ENCODE measurements around the gene HUNK. TPM values are rescaled to one million over a fixed set of nuclear protein-coding genes. Genes with fewer than 3 reads are reported as not detected.

The HUNK gene
- total RNA-seq, 1 donor from 2014 or later: 0.64 TPM

DNA sequence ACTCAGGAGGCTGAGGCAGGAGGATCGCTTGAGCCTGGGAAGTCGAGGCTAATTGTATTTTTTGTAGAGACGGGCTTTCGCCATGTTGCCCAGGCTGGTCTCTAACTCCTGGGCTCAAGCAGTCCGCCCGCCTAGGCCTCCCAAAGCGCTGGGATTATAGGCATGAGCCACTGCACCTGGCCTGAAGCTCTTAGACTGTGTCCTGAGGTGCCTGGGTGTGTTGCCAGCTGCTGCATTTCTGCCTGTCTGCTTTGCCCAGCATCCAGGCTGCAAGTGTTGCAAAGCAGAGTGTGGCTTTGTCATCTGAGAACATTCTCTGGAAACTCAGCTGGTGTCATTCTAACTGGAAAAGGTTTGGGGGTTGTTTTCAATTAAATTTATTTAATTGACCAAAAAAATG, 105.0 kb downstream of the HUNK start:
- Histone ChIP-seq H3K27ac (no peak overlapping the region), H3K36me3 (no peaks in the 10 kb centered on the region)

GRCh38 chr21:31983120-31983519, 110.3 kb downstream of the HUNK start:
- H3K27ac ChIP-seq: no peak overlapping the region
- no peak for TF ChIP-seq CTCF (IDR thresholded peaks at IDR 0.05)
- no peaks in the 10 kb centered on the region for H3K4me1 ChIP-seq
- no peaks in the 10 kb centered on the region for H3K27me3 ChIP-seq
- intact Hi-C loops (cut with DNase I): no loop called here
- no peaks in the 10 kb centered on the region for H3K36me3 ChIP-seq
- H3K9me3 ChIP-seq: no peaks in the 10 kb centered on the region
- no peak overlapping the region for H3K4me3 ChIP-seq
- no peak for DNase-seq (ENCODE audit: low spot score in 2 of 2)

More for the DNA sequence above, 105.0 kb downstream of the HUNK start:
- no peak for TF ChIP-seq CTCF (IDR thresholded peaks at IDR 0.05)
- Histone ChIP-seq H3K4me1 (no peaks in the 10 kb centered on the region), H3K27me3 (no peaks in the 10 kb centered on the region), H3K4me3 (no peak overlapping the region), H3K9me3 (no peaks in the 10 kb centered on the region)
- no peak for DNase-seq (ENCODE audit: low spot score in 2 of 2)
- intact Hi-C loops (cut with DNase I): no loop called here

DNA sequence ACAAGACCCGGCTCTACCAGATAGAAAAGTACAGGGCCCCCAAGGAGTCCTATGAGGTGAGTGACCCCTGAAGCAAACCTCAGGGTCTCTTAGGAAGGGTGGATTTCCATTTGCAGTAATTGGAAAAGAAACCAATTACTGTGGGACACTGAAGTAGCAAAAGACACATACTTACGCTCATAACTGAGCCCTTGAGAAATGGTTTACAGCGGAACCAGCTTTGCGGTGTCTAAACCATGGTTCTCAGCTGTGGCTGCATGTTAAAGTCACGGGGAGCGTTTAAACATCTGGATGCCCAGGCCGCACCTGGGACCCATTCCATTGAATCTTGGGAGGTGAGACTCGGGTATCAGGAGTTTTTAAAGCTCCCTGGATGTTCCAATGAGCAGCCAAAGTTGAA, 110.7 kb downstream of the HUNK start:
- DNase-seq (ENCODE audit: low spot score in 2 of 2): no peak
- H3K27ac ChIP-seq: no peak overlapping the region
- H3K36me3 ChIP-seq: no peaks in the 10 kb centered on the region
- H3K27me3 ChIP-seq: no peaks in the 10 kb centered on the region
- H3K4me3 ChIP-seq: no peak overlapping the region
- no peak for TF ChIP-seq CTCF (IDR thresholded peaks at IDR 0.05)
- H3K9me3 ChIP-seq: no peaks in the 10 kb centered on the region
- intact Hi-C loops (cut with DNase I): no loop called here
- H3K4me1 ChIP-seq: no peaks in the 10 kb centered on the region

DNA sequence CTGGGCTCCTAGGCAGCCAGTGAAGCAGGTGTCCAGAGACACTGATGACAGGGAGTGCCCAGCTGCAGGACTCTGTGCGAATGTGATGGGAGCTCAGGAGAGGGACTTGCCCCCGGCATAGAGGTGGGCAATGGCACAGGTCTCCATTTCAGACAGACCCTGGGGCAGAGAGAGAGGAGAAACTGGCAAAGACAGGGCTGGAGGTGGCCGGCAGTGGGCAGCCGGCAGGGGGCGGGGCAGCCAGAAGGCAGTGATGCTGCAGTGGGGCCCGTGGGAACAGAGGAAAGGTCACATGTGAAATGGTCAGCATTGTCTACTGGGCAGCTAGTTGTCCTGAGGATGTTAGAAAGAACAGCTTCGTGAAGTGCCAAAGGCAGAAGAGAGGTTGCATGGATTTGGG, 112.6 kb downstream of the HUNK start:
- H3K4me3 ChIP-seq: no peak overlapping the region
- intact Hi-C loops (cut with DNase I): no loop called here
- no peaks in the 10 kb centered on the region for H3K9me3 ChIP-seq
- DNase-seq (ENCODE audit: low spot score in 2 of 2): no peak
- H3K27ac ChIP-seq: no peak overlapping the region
- H3K36me3 ChIP-seq: no peaks in the 10 kb centered on the region
- H3K27me3 ChIP-seq: no peaks in the 10 kb centered on the region
- TF ChIP-seq CTCF (IDR thresholded peaks at IDR 0.05): no peak
- no peaks in the 10 kb centered on the region for H3K4me1 ChIP-seq

DNA sequence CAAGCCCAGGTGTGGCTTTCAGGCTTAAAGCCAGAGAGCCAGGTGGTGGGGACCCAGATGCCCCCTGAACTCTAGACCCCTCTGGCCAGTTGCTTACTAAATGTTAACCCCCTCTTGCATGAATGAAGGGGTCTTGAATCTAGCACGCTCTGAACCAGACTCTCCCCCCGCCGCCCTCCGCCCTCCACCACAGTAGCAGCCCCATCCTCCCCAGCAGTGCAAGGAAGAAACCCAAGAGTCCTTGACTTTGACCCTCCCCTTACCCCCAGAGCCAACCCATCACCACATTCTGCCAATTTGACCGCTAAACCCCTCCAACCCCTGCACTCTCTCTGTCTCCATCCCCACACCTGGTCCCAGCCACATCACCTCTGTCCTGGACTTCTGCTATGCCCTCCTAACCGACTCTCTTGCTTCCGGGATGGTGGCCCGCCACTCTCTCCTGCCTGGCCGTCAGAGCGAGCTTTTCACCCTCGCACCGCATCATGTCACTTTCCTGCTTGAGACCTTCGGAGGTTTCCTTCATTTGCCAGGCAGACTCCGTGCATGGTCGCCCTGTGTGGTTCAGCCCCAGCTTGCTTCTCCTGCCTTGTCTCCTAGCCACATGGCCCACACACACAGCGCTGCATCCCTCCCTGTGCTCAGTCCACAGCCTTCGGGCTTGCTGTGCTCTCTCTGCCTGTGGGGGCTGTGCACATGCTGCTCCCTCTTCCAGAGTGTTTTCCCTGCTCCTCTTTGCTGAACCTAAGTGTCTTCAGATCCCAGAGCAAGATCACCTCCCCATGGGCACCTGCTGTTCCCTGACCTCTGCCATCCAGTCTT, 113.4 kb downstream of the HUNK start:
- intact Hi-C loops (cut with DNase I): no loop called here
- DNase-seq (ENCODE audit: low spot score in 2 of 2): no peak
- H3K9me3 ChIP-seq: no peaks in the 10 kb centered on the region
- H3K27me3 ChIP-seq: no peaks in the 10 kb centered on the region
- H3K4me3 ChIP-seq: no peak overlapping the region
- H3K36me3 ChIP-seq: no peaks in the 10 kb centered on the region
- TF ChIP-seq CTCF (IDR thresholded peaks at IDR 0.05): no peak
- no peaks in the 10 kb centered on the region for H3K4me1 ChIP-seq
- H3K27ac ChIP-seq: no peak overlapping the region
